Fibroblast of the conjunctiva (primary cell): ENCODE results near the gene ISLR.
"Not testable (repeated sequence)": the region's sequence is repeated elsewhere in the genome, so short reads cannot be mapped to it uniquely, and the experiment has no call there.

Experiments used
- DNase-seq: peaks from one replicate; pipeline ENCODE4 v3.0.0-alpha.2; 2010; ENCODE audit warnings: low read depth

ISLR gene

GRCh38 chr15:74137537-74137894 lies 36.0 kb upstream of the ISLR start:
- DNase-seq = no peak

GRCh38 chr15:74138642-74139041 lies 34.9 kb upstream of the ISLR start:
- no peak for DNase-seq

GRCh38 chr15:74141591-74141990 lies 31.9 kb upstream of the ISLR start:
- DNase-seq = no peak

GRCh38 chr15:74144153-74144775 lies 29.2 kb upstream of the ISLR start:
- DNase-seq = no peak

- no peak for DNase-seq
Observed at GRCh38 chr15:74146277-74146800, 27.2 kb upstream of the ISLR start.

GRCh38 chr15:74147051-74147450 lies 26.5 kb upstream of the ISLR start:
- DNase-seq = no peak

GRCh38 chr15:74155766-74156417 lies 17.6 kb upstream of the ISLR start:
- DNase-seq = no peak

- DNase-seq = no peak
Observed at GRCh38 chr15:74156678-74157411, 16.7 kb upstream of the ISLR start.

GRCh38 chr15:74157868-74158827 lies 15.4 kb upstream of the ISLR start:
- DNase-seq = no peak

- DNase-seq = no peak
Observed at GRCh38 chr15:74158855-74159650, 14.5 kb upstream of the ISLR start.

- no peak for DNase-seq
Observed at GRCh38 chr15:74159773-74160172, 13.7 kb upstream of the ISLR start.

- not testable (repeated sequence) for DNase-seq
Observed at GRCh38 chr15:74160390-74160789, 13.1 kb upstream of the ISLR start.

GRCh38 chr15:74162195-74162536 lies 11.3 kb upstream of the ISLR start:
- DNase-seq = not testable (repeated sequence)

GRCh38 chr15:74165461-74165860 lies 8.0 kb upstream of the ISLR start:
- no peak for DNase-seq

- DNase-seq = no peak
Observed at GRCh38 chr15:74167891-74168331, 5.6 kb upstream of the ISLR start.

- DNase-seq = no peak
Observed at GRCh38 chr15:74168711-74169126, 4.8 kb upstream of the ISLR start.

- no peak for DNase-seq
Observed at GRCh38 chr15:74170071-74170844, 3.3 kb upstream of the ISLR start.

GRCh38 chr15:74170875-74171578 lies 2.5 kb upstream of the ISLR start:
- DNase-seq = no peak

GRCh38 chr15:74171965-74172541 lies 1.5 kb upstream of the ISLR start:
- no peak for DNase-seq
